HG03457 (cell line): ENCODE results near the gene TMEM154.
"Not testable (repeated sequence)": the region's sequence is repeated elsewhere in the genome, so short reads cannot be mapped to it uniquely, and the experiment has no call there.

Source experiments
- ATAC-seq: cut with Tn5 transposase; IDR thresholded peaks from one replicate; pipeline ENCODE4 v1.9.1; 2021; ENCODE audit warnings: moderate number of reproducible peaks; ENCODE audit not compliant: unreplicated experiment

TMEM154 gene

GRCh38 chr4:152668338-152668964 is 11.3 kb downstream of the TMEM154 start:
- ATAC-seq: no peak

- ATAC-seq: no peak
Measured at GRCh38 chr4:152667781-152668180, 12.0 kb downstream of the TMEM154 start.

- no peak for ATAC-seq
Measured at GRCh38 chr4:152666946-152667345, 12.9 kb downstream of the TMEM154 start.

GRCh38 chr4:152665691-152666395 is 14.0 kb downstream of the TMEM154 start:
- ATAC-seq: no peak

- not testable (repeated sequence) for ATAC-seq
Measured at GRCh38 chr4:152664067-152664378, 15.8 kb downstream of the TMEM154 start.

GRCh38 chr4:152663203-152664066 is 16.4 kb downstream of the TMEM154 start:
- ATAC-seq: peak; percentile 58

- ATAC-seq: no peak
Measured at GRCh38 chr4:152661649-152662048, 18.1 kb downstream of the TMEM154 start.

GRCh38 chr4:152660526-152660925 is 19.3 kb downstream of the TMEM154 start:
- ATAC-seq: no peak

- no peak for ATAC-seq
Measured at GRCh38 chr4:152659806-152660205, 20.0 kb downstream of the TMEM154 start.

- no peak for ATAC-seq
Measured at GRCh38 chr4:152657657-152658056, 22.1 kb downstream of the TMEM154 start.

GRCh38 chr4:152655272-152656129 is 24.3 kb downstream of the TMEM154 start:
- ATAC-seq: no peak

- ATAC-seq: no peak
Measured at GRCh38 chr4:152652102-152652501, 27.7 kb downstream of the TMEM154 start.

- no peak for ATAC-seq
Measured at GRCh38 chr4:152651473-152652060, 28.2 kb downstream of the TMEM154 start.

GRCh38 chr4:152646221-152646620 is 33.6 kb downstream of the TMEM154 start:
- no peak for ATAC-seq

- no peak for ATAC-seq
Measured at GRCh38 chr4:152644130-152644529, 35.7 kb downstream of the TMEM154 start.

- peak; percentile 80 for ATAC-seq
Measured at GRCh38 chr4:152643153-152644035, 36.4 kb downstream of the TMEM154 start.

GRCh38 chr4:152640058-152640921 is 39.5 kb downstream of the TMEM154 start:
- ATAC-seq: no peak

GRCh38 chr4:152635851-152636250 is 43.9 kb downstream of the TMEM154 start:
- no peak for ATAC-seq
